Measurements from ENCODE around the gene ZCCHC4. TPM values are rescaled to one million over a fixed set of nuclear protein-coding genes. Genes with fewer than 3 reads are reported as not detected.

Gene ZCCHC4
- polyA plus RNA-seq, 10 donors, result 6.7 to 19.8 (median 9.8) TPM

DNA sequence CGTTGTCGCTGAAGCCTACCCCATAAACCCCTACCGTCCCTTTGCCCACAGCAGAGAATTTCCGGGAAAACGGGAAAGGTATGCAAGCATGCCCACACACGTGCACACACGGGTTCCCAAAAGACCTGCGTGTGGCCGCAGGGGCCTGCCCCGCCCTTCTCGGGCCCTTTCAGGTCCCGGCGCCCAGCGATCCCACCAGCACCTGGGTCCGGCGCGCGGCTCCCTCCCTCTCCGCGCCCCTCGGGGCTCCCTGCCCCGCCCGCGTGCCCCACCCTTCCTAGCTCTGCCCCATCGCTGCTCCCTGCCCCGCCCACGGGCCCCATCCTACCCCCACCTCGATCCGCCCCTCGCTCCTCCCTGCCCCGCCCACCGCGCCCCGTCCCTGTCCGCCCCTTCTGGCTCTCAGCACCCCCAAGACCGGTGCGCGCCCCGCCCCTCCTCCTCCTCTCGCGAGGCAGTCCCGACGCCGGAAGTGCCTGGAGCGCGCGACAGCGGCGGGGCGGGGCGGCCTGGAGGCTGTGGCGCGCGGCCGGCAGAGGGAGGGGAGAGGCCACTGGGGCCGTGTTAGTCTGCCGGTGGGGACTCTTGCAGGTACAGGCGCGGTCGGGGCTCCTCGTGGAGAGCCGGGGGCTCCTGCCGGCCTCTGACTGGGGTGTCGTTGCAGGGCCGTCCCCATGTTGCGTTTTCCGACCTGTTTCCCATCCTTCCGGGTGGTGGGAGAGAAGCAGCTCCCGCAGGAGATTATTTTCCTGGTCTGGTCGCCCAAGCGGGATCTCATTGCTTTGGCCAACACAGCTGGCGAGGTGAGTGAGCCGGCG, 64.4 kb downstream of the ZCCHC4 start, which contains the start of gene ANAPC4:
Gene ANAPC4 (plus strand): TSS at position 510 of the 818 bp plus-strand sequence. CDS start 165 bp downstream, at position 675.
- DNase-seq, result peak; percentile 90 to 96 (median 94)

DNA sequence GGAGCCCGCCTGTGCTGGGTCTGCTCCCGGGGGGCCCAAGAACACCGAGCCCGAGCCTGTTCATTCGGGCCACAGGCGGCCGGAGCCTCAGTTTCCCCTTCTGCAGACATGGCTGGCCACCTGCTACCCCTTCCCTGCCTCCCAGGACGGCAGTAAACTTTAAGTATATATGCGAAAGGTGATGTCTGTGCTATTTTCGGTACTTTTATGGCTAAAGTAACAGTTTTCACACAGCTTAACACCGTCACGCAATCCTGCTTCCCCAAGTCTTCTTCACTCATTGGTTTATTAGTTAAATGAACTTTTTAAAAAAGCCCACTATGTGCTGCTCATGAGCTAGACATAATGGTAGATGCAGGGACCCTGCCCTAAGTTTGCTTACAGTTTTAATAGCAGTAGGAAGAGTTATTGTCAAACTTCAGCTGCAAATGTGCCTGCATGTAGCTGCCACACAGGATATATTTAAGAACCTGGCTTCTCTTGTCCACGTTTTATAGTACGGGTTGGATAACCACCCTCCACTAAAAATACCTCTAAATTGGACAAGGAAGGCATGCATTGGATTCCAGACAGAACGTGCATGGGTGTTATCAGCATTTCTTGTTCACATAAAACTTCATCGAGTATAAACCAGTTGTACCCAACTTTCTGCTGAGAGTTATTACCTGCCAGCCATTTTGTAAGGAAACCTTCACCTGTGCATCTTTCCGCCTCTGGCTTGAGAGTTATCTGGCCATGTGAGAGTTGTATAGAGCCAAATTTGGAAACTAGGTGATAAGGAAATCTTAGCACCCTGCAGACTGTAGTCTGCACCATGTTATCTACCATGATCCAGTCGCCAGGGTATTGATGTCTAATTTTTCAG, 65.2 kb downstream of the ZCCHC4 start:
- DNase-seq, result no peak

DNA sequence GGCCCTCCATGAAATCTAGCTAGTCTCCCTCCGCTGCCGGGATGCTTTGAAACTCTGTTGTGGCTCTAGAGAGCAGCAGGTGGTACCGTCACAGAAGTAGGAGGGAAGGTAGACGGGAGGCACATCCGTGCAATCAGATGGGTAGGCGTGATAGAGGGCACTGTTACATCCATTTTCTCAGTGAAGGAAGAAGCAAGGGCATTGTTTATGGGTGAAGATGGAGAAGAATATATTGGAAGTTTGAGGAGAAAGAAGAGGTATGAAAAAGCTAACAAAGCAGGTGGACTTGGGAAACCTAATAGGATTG, 65.8 kb downstream of the ZCCHC4 start:
- DNase-seq, result no peak

DNA sequence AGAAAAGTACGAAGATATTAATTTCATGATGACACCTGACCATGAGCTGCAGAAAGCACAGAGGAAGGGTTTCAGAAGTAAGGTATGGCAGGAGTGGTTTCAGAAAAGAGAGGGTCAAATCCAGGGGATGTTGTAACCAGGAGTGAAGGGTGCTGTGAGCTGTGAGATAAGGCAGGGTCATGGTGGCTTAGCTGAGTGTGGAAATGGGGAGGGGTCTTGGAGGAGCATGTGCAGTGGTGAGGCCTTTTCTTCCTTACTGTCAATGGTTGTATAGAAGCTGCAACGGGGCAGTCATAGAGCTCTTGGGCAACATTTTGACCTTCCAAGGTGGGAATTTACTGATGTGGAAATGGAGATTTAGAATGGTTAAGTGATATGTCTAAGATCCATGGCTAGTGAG, 67.0 kb downstream of the ZCCHC4 start:
- no peak for DNase-seq

DNA sequence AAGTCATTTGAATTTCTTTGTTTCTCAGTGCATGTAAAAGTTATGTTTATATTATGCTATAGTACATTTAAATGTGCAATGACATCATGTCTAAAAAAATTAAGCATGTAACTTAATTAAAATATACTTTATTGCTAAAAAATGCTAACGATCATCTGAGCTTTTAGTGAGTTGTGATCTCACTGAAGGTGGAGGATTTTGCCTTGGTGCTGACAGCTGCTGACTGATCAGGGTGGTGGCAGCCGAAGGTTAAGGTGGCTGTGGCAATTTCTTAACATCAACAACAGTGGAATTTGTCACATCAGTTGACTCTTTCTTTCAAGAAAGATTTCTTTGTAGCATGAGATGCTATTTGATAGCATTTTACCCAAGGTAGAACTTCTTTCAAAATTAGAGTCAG, 71.1 kb downstream of the ZCCHC4 start:
- no peak for DNase-seq

DNA sequence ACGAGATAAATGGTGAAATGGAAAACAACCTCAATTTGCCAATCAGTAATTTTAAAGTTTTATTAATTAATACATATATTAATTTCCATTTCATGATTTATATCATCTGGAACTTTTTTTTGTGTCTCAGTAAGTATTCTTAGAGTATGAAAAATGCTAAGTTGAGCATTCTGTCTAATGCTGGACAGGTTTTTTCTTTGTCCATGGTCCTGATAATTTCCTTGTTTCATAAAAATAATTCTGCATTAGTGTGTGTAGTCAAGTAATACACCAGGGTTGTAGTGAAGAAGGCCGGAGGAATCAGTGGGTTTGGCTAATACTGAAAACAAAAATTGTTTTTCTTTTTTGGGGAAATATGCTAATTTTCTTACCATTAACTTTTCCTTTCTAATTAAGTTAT, 74.4 kb downstream of the ZCCHC4 start:
- no peak for DNase-seq

DNA sequence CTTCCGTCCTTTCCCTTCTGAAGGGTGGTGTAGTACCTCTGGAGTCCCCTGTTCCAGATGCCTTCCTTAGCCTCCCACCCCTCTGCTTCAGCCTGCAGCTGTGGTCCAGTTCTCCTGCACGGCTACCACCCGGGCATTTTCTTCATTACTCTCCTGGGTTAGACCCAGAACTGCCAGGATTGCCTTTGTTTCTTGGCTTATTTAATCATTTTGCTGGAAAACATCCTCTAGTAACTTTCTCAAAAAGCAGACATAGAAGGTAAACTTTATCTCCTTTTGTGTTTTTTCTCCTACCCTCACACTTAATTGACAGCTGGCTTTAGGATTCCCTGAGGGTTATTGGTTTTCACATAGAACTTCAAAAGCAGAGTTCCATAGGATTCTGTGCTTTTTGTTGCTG, 84.7 kb downstream of the ZCCHC4 start:
- DNase-seq, result no peak

DNA sequence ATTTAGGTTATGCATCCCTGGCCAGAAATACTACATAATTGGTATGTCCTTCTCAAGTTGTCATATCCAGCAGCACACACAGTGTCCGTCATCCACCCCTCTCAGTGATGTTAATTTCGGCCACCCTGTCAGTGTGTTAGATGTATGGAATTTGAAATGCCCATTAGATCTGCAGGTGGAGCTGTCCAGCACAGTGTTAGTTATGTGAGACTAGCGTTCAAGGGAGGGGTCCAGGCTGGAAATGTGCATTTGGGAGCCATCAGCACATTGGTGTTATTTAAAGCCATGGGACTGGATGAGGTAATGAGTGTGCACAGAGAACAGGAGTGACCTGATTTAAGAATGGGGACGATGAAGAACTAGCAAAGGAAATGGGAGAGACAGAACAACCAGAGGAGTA, 86.9 kb downstream of the ZCCHC4 start:
- no peak for DNase-seq

DNA sequence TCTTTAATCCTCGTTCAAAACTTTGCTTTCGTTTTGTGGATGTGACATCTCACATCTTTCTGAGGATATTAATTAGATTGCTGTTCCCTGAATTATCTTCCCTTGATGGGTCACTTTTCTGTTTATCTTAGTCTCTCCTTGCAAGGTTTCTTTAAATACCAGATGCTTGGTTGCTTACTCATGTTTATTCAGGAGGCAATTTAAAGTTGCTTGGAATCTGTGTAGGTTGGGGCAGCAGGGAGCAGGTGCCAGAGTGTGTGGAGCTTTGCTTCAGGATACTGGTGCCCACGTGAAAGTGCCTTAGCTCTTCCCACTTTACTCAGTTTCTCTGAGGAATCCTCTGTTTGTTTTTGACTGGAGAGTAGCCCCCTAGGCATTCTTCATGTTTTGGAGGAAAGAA, 88.5 kb downstream of the ZCCHC4 start:
- DNase-seq, result no peak

DNA sequence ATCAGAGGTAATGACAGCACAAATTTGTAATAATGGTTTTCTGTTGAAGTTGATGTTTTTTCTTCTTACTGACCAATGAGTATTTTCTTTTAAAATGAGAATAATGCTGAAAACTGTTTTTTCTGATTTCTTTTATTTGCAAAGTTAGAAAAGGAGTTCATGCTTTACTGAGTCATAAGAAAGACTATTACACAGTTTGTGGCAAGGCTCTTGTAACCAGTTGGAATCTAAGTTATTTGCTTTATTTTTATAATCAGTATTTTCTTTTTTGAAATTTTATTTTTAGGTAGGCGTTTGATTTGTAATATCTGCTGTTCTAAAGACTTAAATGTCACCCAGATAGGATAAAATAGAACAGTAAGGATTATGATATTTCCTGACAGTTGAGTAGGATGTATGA, 89.9 kb downstream of the ZCCHC4 start:
- no peak for DNase-seq

DNA sequence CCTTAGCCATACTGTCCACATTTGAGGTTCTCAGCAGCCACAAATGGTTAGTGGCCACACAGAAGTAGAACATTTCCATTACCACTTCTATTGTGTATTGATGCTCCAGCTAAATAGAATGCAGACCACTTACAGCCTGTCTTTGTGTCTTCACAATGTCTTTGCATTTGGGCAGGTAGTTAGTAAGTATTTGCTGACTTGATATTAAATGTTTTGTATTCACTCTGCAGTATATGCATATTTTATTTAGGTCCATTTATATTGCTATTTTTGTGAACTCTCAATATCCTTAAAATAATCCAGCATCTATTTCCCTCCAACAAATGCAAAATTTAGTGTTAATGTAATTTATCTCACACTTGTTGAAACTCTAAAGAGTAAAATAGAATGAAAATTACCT, 91.1 kb downstream of the ZCCHC4 start:
- DNase-seq, result no peak

DNA sequence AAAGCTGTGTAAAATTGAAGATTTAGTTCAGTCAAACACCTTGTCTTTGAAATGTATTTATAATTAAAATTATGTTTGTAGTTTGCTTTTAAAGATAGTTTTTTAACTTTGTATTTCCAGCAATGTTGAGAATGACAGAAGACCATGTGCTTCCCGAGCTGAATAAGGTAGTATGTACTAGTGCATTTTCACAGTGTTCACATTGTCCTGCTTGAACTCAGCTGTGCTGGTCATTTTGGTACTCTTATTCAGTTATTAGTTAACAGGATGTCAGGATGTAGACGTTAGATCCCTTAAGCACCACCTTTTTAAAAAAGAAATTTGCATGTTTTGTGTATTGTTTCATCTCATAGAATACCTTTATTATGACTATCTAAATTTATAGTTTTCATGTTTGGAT, 92.9 kb downstream of the ZCCHC4 start:
- DNase-seq, result no peak

DNA sequence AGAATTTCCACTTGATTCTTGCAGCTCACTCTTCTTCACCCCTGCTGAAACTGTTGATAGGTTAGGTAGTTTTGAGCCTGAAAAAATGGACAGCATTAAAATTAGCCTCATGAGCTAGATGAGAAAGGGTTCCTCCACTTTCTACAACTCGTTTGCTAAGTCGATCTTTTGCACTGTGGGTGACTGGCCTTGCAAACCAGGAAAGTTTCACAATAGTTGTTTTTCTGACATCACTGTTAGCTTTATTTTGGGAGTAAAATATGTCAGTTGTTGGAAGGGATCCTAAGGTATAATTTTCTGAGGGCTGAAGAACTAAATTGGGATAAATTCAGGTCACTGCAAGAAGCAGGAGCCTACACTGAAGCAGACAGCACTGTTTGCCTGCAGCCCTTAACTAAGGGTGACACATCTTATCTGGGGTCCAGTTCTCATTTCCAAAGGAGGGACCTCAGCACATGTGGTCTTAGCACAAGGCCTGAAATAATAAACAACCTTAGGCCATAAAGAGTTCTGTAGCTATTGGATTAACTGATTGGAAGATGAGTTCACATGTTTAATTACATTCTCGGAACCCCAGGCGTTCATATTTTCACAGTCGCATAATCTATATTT, 93.6 kb downstream of the ZCCHC4 start:
- DNase-seq, result no peak

DNA sequence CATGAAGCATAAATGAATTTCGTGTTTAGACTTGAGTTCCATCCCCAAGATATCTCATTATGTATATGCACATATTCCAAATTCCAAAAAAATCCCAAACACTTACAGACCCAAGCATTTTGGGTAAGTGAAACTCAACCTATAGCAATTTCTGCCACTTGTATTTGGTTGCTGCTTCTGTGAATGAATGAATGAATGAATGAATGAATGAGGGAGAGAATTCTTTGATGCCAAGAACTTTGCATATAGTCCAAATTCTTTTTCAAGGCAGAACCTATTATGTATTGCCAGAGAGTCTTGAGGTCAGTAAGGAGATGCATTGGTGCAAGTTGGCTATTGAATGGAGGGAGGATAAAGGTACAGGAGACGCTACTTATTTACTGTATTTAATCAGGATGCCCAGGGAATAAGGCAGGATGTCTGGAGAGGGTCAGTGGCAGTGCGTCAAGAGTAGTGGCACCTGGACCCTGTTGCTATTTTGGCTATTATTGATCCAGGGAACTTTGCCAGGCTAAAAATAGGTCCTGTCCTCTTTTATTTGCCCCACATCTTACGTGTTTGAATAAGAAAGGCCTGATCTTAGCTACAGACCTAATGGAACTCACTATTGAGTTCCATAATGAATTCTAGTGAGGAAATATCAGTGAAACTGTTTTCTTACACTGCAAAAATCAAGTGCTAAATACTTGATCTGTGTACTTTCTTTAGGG, 98.4 kb downstream of the ZCCHC4 start:
- no peak for DNase-seq

DNA sequence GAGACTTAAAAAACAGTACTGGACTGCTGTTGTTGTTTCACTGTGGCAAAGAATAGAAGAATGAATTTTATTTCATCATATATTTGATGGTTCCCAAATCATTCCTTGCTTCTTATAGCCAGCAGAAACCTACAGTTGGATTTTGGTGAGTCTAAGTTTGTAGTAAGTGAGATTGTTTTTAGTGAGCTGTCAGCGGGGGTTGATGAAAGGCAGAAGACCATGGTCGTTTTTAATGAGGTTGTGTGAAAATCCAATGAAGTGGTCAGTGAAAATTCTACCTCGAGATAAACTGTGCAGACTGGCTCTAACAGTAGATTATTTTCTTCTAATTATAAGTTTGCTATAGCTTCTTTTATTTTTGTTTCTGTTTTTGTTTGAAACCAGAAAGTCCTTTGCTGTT, 100.7 kb downstream of the ZCCHC4 start:
- DNase-seq, result no peak

DNA sequence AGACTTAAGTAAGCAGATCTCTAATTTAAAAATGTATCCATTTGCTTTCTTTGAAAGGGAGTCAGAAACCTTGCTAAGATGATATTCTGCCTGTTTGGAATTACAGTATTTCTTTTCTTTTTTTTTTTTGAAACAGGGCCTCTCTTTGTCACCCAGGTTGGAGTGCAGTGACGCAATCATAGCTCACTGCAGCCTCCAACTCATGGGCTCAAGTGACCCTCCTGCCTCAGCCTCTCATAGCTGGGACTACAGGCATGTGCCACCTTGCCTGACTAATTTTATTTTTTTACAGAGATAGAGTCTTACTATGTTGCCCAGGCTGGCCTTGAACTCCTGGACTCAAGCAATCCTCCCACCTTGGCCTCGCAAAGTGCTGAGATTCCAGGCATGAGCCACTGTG, 104.4 kb downstream of the ZCCHC4 start:
- no peak for DNase-seq

Other genes with a start within 250 kb of the ZCCHC4 start
- gene SEPSECS, start 152.3 kb upstream of the ZCCHC4 start, polyA plus RNA-seq (ENCODE audit: insufficient read length in 10 of 10), result 10 to 100 TPM in 1 of 10 donors, 1 to 10 TPM in 9; 5.7 to 12.2 (median 8.0) TPM
- gene PI4K2B, start 78.7 kb upstream of the ZCCHC4 start, polyA plus RNA-seq (ENCODE audit: insufficient read length in 10 of 10), result 10 to 100 TPM in 5 of 10 donors, 1 to 10 TPM in 5; 7.4 to 11.3 (median 10.0) TPM
- 10 to 100 TPM; 16.8 to 41.0 (median 25.1) TPM for gene ANAPC4, start 64.5 kb downstream of the ZCCHC4 start, polyA plus RNA-seq (ENCODE audit: insufficient read length in 10 of 10)

Measured in muscle of back (tissue), 11 donors.